Parathyroid adenoma (tissue), 2 donors: ENCODE data around the gene PGA4.

Source experiments
- H2AFZ ChIP-seq: fragments of 300-600 bp; sonication (generic); one replicate; pipeline ENCODE4 v1.7.0; 2017; ENCODE audit warnings: antibody characterized with exemption, mild to moderate bottlenecking
- H3K27ac ChIP-seq: fragments of 300-600 bp; sonication (generic); one replicate; pipeline ENCODE4 v1.7.0; 2017
- H3K27me3 ChIP-seq: fragments of 300-600 bp; sonication (generic); one replicate; pipeline ENCODE4 v1.7.0; 2017; ENCODE audit warnings: low read length; ENCODE audit not compliant: control insufficient read depth, insufficient read depth
- H3K36me3 ChIP-seq: fragments of 300-600 bp; sonication (generic); one replicate; pipeline ENCODE4 v1.7.0; 2017; ENCODE audit warnings: low read length; ENCODE audit not compliant: control insufficient read depth, insufficient read depth
- H3K4me1 ChIP-seq: fragments of 300-600 bp; sonication (generic); one replicate; pipeline ENCODE4 v1.7.0; 2017; ENCODE audit warnings: control low read depth
- H3K4me2 ChIP-seq: fragments of 300-600 bp; sonication (generic); one replicate; pipeline ENCODE4 v1.7.0; 2017; ENCODE audit warnings: low read length
- H3K4me3 ChIP-seq: fragments of 300-600 bp; sonication (generic); one replicate; pipeline ENCODE4 v1.7.0; 2017; ENCODE audit warnings: low read depth, low read length
- H3K79me2 ChIP-seq: fragments of 300-600 bp; sonication (generic); one replicate; pipeline ENCODE4 v1.7.0; 2017; ENCODE audit warnings: control low read depth
- H3K9ac ChIP-seq: fragments of 300-600 bp; sonication (generic); one replicate; pipeline ENCODE4 v1.7.0; 2017; ENCODE audit warnings: mild to moderate bottlenecking
- H3K9me3 ChIP-seq: fragments of 300-600 bp; sonication (generic); one replicate; pipeline ENCODE4 v1.7.0; 2017; ENCODE audit warnings: low read length; ENCODE audit not compliant: control insufficient read depth
- CTCF ChIP-seq: fragments of 300-600 bp; sonication (generic); IDR thresholded peaks from one replicate; pipeline ENCODE4 v1.7.0; 2017; ENCODE audit warnings: antibody characterized with exemption, mild to moderate bottlenecking
- donor health status: primary hyperparathyroidism.

Gene PGA4

DNA sequence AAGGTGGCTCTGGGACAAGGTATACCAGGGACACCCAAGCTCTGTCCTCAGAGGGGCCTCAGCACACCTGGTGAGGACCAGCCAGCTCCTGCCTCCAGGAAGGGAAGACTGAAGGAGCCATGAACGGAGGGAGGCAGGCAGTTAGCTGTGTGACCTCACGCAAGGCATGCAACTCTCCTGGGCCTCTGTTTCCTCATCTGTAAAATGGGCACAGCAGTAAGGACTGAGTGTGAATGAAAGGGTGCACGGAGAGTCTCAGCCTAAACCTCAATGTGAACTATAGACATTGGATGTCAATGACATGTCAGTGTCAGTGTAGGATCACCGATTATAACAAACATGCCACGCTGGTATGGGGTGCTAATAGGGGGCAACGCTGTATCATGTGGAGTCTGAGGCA is 37.2 kb downstream of the PGA4 start:
- Histone ChIP-seq H3K9me3 (no peaks in the 10 kb centered on the region), H3K4me1 (no peaks in the 10 kb centered on the region), H3K79me2 (no peaks in the 10 kb centered on the region), H3K36me3 (no peaks in the 10 kb centered on the region), H3K4me3 (no peak overlapping the region), H3K9ac (no peak overlapping the region), H2AFZ (no peak overlapping the region), H3K27ac (no peak overlapping the region), H3K4me2 (no peak overlapping the region), H3K27me3 (no peaks in the 10 kb centered on the region)
- TF ChIP-seq CTCF: no peak

DNA sequence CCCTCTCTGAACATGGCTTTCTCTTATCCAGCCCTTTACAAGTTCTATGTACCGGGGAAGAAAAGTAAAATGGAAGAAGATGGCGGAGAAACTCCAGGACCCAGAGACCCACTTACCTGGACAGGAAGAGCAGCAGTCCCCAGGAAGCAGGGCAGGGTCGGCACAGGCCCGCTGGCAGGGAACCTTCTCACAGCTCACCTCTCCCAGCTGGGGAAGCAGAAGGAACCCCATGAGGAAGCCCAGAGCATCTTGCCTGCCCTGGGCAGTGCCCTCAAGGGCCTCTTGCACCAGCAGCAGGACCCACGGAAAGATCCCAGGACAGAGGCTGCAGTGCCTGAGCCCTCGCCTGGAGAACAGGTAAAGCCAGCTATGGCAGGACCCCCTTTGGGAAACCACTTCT is 42.2 kb downstream of the PGA4 start:
- Histone ChIP-seq H3K9ac (no peak overlapping the region), H3K4me2 (no peak overlapping the region), H3K27ac (no peak overlapping the region), H3K27me3 (no peaks in the 10 kb centered on the region), H2AFZ (no peak overlapping the region), H3K79me2 (no peaks in the 10 kb centered on the region), H3K4me3 (no peak overlapping the region), H3K9me3 (no peaks in the 10 kb centered on the region), H3K4me1 (no peaks in the 10 kb centered on the region), H3K36me3 (no peaks in the 10 kb centered on the region)
- no peak for TF ChIP-seq CTCF

DNA sequence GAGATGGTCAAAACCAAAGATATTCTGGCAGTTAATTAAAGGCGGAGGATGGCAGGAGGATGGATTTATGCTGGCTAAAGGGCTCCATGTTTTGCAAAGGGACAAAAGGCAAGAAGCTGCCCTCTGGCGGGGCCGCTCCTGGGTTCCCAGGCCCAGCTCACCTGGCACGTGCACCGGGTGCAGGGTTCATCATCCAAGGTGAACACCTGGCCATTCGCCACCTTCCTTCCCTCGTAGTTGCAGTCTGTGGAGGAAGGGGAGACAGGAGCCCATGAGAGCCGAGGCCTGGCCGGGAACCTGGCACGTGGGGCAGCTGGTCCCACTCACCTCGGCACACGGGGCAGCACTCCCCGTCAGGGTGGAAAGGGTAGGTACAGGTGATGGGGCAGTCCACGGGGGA is 42.6 kb downstream of the PGA4 start:
- Histone ChIP-seq H3K27ac (no peak overlapping the region), H3K27me3 (no peaks in the 10 kb centered on the region), H3K4me3 (no peak overlapping the region), H2AFZ (no peak overlapping the region), H3K4me1 (no peaks in the 10 kb centered on the region), H3K9me3 (no peaks in the 10 kb centered on the region), H3K36me3 (no peaks in the 10 kb centered on the region), H3K9ac (no peak overlapping the region), H3K79me2 (no peaks in the 10 kb centered on the region), H3K4me2 (no peak overlapping the region)
- no peak for TF ChIP-seq CTCF

- Histone ChIP-seq H3K4me1 (no peaks in the 10 kb centered on the region), H3K9ac (no peak overlapping the region), H2AFZ (no peak overlapping the region), H3K36me3 (no peaks in the 10 kb centered on the region), H3K27me3 (no peaks in the 10 kb centered on the region), H3K27ac (no peak overlapping the region), H3K4me3 (no peak overlapping the region), H3K9me3 (no peaks in the 10 kb centered on the region), H3K4me2 (no peak overlapping the region), H3K79me2 (no peaks in the 10 kb centered on the region)
- TF ChIP-seq CTCF: no peak
Observed at GRCh38 chr11:61265357-61265756, 43.2 kb downstream of the PGA4 start.

DNA sequence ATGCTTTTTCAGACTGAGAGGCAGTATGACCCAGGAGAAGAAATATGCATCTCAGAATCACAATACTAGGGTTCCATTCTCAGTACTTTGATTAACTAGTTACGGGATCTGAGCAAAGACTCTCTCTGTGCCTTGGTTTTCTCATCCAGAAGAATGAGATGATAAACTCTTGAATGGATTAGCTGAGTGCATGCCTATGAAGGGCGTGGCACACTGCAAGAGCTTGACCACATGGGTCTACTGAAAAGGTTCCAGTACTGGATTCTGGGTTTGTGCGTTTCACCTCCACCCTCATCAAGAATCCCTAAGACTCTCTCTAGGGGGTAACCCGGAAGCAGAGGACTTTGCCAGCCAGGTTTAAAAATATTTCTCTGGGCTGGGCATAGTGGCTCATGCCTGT is 44.5 kb downstream of the PGA4 start:
- H3K27ac ChIP-seq: no peak overlapping the region

More for the DNA sequence above, 44.5 kb downstream of the PGA4 start:
- Histone ChIP-seq H3K4me3 (no peak overlapping the region), H3K9ac (no peak overlapping the region), H3K36me3 (no peaks in the 10 kb centered on the region), H3K4me1 (no peaks in the 10 kb centered on the region), H3K9me3 (no peaks in the 10 kb centered on the region), H3K27me3 (no peaks in the 10 kb centered on the region), H2AFZ (no peak overlapping the region), H3K79me2 (no peaks in the 10 kb centered on the region), H3K4me2 (no peak overlapping the region)
- no peak for TF ChIP-seq CTCF
